GM21447 (cell line): ENCODE data around the gene FAM114A2.
"Not testable (repeated sequence)": the region's sequence is repeated elsewhere in the genome, so short reads cannot be mapped to it uniquely, and the experiment has no call there.

Source experiments
- ATAC-seq: cut with Tn5 transposase; IDR thresholded peaks from one replicate; pipeline ENCODE4 v1.9.1; 2021; ENCODE audit not compliant: unreplicated experiment

Gene FAM114A2

GRCh38 chr5:154049636-154050035 is 10.9 kb upstream of the FAM114A2 start:
- ATAC-seq: no peak

DNA sequence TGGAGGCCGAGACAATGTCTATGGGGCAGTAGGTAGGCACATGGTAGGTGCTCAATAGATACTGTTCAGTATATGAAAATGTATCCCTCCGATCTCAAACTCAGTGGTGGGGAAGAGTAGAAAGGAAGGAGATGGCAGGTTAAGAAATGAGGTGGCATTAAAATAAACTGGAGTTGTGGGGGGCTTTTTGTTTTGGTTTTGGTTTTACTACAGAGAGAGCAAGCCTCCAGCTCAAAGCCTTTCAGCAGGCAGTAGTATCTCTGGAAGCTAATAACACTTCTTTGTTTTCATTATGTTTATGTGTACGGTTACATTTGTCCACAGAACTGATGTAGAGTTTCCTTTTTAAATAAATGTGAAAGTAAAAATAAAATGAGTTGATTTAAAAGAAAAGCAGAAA is 8.6 kb upstream of the FAM114A2 start:
- ATAC-seq: no peak

GRCh38 chr5:154046486-154046885 is 7.8 kb upstream of the FAM114A2 start:
- no peak for ATAC-seq

- no peak for ATAC-seq
Observed at GRCh38 chr5:154044581-154044980, 5.9 kb upstream of the FAM114A2 start.

DNA sequence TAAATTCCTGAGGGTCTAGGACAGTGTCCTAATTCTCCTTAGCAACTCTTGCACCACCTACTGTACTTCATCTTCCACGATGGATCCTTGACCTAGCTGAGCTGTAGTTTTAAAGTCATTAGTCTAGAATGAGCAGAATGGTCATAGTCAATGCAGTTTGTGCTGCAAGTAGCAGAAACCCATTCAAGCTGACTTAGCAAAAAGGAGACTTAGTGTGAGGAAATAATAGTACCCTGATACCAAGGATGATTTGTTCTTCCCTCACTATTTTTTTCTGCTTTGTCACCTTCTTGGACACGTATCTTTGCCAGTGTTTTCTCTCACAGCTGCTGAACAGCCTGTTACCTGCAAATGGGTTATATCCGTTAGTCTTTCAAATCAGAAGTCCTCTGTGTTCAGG is 5.4 kb upstream of the FAM114A2 start:
- no peak for ATAC-seq

DNA sequence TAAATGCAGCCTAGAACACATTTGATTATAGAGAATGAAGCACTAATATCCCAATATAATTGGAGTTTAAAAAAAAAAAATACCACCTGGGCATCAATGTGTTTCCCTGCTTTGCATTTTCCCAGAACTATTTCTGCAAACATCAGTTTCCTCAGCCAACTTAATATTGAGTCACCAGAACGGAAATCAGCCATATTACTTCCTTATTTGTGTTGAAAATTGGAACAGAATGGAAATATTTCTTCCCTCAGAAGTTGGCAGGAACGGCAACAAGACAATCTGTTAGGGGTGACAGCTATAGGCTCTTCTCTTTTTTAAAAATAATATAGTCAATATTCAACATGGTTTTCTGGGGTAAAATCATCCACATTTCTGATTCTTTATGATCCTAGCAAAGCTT is 4.1 kb upstream of the FAM114A2 start:
- ATAC-seq: no peak

GRCh38 chr5:154039458-154039829 is 734 bp upstream of the FAM114A2 start:
- no peak for ATAC-seq

DNA sequence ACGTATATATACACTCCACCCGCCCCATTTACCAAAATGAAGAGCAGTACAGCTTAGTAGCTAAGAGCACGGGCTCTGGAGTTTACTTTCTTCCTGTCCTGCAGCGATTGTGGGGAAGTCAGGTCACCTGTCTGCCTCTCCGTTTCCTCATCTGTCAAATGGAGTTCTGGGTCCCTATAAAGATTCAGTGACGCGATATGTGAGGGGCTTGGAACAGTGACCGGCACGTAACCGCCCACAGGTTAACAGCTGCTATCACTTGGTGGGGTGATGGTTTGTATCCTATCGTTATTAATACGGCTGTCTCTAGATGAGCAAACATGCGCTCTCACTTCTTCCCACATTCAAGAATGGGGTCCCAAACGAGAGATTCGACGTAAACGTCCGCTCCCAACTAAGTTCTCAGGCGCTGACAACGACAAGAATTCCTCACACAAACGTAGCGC is 426 bp downstream of the FAM114A2 start:
- peak; percentile 54 for ATAC-seq

DNA sequence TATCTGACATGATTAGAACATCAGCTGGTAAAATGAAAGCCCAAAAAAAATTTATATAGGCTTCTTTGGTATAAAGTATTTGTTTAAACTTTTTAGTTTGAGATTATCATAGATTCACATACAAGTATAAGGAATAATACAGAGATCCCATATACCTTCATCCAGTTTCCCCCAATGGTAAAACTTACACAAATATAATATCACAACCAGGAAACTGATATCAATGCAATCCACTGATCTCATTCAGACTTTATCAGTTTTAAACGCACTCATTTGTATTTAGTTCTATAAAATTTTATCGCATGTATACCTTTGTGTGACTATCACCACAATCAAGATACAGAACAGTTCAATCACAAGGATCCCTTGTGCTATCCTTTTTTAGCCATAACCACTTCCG is 3.8 kb downstream of the FAM114A2 start:
- no peak for ATAC-seq

DNA sequence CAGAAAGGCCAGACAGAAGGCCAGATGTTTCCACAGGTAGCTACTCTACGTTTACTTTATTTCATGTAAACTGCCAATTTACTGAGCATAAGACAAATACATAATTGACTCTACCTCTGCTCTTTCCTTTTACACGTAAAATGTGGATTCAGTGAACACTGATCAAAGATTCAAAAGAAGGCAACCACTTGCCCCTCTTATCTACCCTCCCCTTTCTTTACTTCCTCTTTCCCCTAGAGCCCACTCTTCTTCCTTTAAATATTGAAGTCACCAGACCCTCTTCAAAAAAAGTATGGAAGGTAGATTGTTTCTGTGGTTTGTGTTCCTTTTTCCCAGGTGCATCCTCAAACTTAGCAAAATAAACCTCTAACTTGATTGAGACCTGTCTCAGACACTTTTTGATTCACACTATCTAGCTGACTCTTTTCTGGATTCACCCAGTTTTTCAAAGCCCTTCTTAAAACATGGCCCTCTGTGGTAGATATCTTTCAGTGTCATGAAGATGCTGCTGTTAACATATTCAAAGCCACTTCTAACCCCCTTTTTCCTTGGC is 6.7 kb downstream of the FAM114A2 start:
- ATAC-seq: no peak

DNA sequence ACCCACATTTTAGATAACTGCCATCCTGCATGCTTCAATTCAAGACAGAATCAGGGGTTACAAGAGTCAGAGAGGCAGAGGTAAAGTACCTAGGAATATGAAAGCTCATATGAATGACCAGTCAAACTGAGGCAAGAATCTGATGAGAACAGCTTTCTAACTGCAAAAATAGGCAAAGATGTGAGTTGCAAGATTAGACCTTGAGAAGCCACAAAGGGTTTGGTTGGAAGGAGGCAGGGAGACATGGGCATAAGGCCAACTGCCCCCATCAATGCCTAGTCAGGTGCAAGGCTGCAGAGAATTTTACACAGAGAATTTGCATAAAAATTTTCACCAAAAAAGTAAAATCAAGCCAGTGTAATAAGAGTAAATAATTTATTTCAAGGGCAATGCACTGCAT is 12.8 kb downstream of the FAM114A2 start:
- ATAC-seq: no peak

GRCh38 chr5:154018919-154019318 is 19.8 kb downstream of the FAM114A2 start:
- ATAC-seq: not testable (repeated sequence)

GRCh38 chr5:154015071-154015693 is 23.5 kb downstream of the FAM114A2 start:
- no peak for ATAC-seq

DNA sequence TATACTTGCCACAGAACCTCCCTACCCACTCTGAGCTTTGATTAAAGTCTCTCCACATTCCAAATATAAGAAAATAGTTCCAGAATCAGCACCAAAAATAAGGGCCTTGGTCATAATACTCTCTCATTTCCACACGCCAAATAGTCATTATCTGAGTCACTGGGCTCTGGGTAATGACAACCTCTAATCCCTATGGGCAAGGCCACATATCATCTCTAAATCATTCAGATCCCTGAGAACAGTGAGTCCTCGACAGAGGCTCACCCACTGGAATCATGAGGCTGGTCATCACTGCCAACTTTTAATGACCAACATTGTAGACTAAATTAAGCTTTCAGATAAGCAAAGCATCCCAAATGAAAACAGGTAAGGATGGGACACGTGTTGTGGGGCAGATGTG is 28.1 kb downstream of the FAM114A2 start:
- ATAC-seq: no peak

DNA sequence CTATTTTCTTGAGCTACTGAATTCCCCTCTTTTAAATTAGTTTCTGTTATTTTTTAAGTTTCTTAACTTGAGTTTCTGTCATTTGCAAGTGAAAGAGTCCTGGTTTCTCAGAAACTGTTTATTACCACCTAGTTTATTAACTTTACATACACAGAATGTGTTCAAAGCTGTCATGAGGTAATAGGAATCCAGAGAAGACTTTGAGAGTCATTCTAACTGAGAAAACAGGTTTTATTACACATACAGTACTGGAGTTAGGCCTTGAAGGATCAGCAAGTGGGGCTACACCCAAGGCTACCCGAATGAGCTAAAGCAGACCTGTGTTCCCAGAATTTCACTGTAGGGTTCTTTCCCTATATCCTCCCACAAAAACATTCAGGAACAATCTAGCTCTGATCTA is 33.1 kb downstream of the FAM114A2 start:
- no peak for ATAC-seq

- ATAC-seq: no peak
Observed at GRCh38 chr5:154002511-154003020, 36.1 kb downstream of the FAM114A2 start.

DNA sequence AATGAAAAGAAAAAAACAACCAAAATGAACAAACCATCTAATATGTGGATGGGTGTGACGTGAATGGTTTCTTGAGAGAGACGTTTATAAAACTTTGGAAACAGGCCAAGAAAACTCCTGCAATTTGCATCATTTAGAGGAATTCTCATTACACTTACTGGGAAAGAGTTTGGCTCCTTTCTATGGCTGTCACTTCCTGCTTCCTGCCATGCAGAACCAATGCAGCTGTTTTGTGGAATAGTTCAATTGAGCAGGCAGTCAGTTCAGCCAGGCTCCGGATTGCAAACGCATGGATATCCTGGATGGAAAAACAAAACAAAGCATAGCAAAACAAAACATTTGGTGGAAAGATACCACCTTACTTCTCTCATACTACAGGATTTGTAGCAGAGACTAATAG is 36.6 kb downstream of the FAM114A2 start:
- ATAC-seq: no peak

GRCh38 chr5:154000703-154001102 is 38.0 kb downstream of the FAM114A2 start:
- no peak for ATAC-seq

DNA sequence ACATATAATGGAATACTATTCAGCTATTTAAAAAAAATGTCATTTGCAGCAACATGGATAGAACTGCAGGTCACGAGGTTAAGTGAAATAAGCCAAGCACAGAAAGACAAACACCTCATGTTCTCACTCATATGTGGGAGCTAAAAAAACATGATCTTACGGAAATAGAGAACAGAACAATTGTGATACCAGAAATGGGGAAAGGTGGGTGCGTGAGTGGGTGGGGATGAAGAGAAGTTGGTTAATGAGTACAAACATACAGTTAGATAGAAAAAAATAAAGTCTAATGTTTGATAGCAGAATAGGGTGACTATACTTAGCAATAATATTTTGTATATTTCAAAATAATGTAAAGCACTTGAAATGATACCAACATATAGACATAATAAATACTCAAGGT is 38.7 kb downstream of the FAM114A2 start:
- ATAC-seq: no peak

GRCh38 chr5:153998768-153999167 is 39.9 kb downstream of the FAM114A2 start:
- no peak for ATAC-seq

GRCh38 chr5:153998010-153998409 is 40.7 kb downstream of the FAM114A2 start:
- ATAC-seq: no peak

- ATAC-seq: no peak
Observed at GRCh38 chr5:153991168-153991567, 47.5 kb downstream of the FAM114A2 start.

- no peak for ATAC-seq
Observed at GRCh38 chr5:153988510-153988909, 50.2 kb downstream of the FAM114A2 start.
